ENCODE results near the gene NFIA. TPM values are rescaled to one million over a fixed set of nuclear protein-coding genes. Genes with fewer than 3 reads are reported as not detected.

Gene NFIA
- total RNA-seq, 3 donors from 2014 or later = 54.9 to 87.5 (median 79.6) TPM

GRCh38 chr1:61255358-61255703 is 173.0 kb downstream of the NFIA start:
- peak overlapping the region; percentile 20 to 57 (median 34) for H3K4me3 ChIP-seq
- no peaks in the 10 kb centered on the region for H3K9me3 ChIP-seq
- H3K4me1 ChIP-seq = peaks cover 0 to 10% of the 10 kb centered on the region in 2 donors
- no peaks in the 10 kb centered on the region for H3K36me3 ChIP-seq
- intact Hi-C loops (cut with DNase I; ENCODE audit: low total_unique reads) = no loop called here
- H3K27ac ChIP-seq = peak overlapping the region; percentile 62 to 77
- no peak for DNase-seq (ENCODE audit: low spot score in 2 of 2)
- H3K27me3 ChIP-seq = no peaks in the 10 kb centered on the region
- TF ChIP-seq POLR2A (IDR thresholded peaks at IDR 0.05) (no peak), CTCF (IDR thresholded peaks at IDR 0.05) (no peak)

- Histone ChIP-seq H3K4me1 (peaks cover 0 to 7% of the 10 kb centered on the region in 2 donors), H3K27ac (no peak overlapping the region)
- intact Hi-C loops (cut with DNase I; ENCODE audit: low total_unique reads) = no loop called here
Observed at GRCh38 chr1:61259379-61260148, 177.2 kb downstream of the NFIA start.

GRCh38 chr1:61260171-61260570 is 177.8 kb downstream of the NFIA start:
- TF ChIP-seq CTCF (IDR thresholded peaks at IDR 0.05) (no peak), POLR2AphosphoS5 (IDR thresholded peaks at IDR 0.05) (no peak), POLR2A (IDR thresholded peaks at IDR 0.05) (no peak)
- peaks cover 0 to under 1% of the 10 kb centered on the region in 2 donors for H3K4me1 ChIP-seq
- no peaks in the 10 kb centered on the region for H3K27me3 ChIP-seq
- DNase-seq (ENCODE audit: low spot score in 2 of 2) = no peak
- no peak overlapping the region for H3K4me3 ChIP-seq
- H3K27ac ChIP-seq = no peak overlapping the region
- H3K36me3 ChIP-seq = no peaks in the 10 kb centered on the region
- no peaks in the 10 kb centered on the region for H3K9me3 ChIP-seq
- intact Hi-C loops (cut with DNase I; ENCODE audit: low total_unique reads) = no loop called here

More at GRCh38 chr1:61259379-61260148, 177.2 kb downstream of the NFIA start:
- Histone ChIP-seq H3K4me3 (no peak overlapping the region), H3K27me3 (no peaks in the 10 kb centered on the region), H3K9me3 (no peaks in the 10 kb centered on the region), H3K36me3 (no peaks in the 10 kb centered on the region)
- TF ChIP-seq CTCF (IDR thresholded peaks at IDR 0.05) (no peak), POLR2AphosphoS5 (IDR thresholded peaks at IDR 0.05) (no peak), POLR2A (IDR thresholded peaks at IDR 0.05) (no peak)
- DNase-seq (ENCODE audit: low spot score in 2 of 2) = no peak

- no peak for TF ChIP-seq CTCF (IDR thresholded peaks at IDR 0.05)
- TF ChIP-seq POLR2A (IDR thresholded peaks at IDR 0.05) = no peak
- no peak for TF ChIP-seq POLR2AphosphoS5 (IDR thresholded peaks at IDR 0.05)
- intact Hi-C loops (cut with DNase I; ENCODE audit: low total_unique reads) = no loop called here
Observed at GRCh38 chr1:61261595-61261994, 179.2 kb downstream of the NFIA start.

DNA sequence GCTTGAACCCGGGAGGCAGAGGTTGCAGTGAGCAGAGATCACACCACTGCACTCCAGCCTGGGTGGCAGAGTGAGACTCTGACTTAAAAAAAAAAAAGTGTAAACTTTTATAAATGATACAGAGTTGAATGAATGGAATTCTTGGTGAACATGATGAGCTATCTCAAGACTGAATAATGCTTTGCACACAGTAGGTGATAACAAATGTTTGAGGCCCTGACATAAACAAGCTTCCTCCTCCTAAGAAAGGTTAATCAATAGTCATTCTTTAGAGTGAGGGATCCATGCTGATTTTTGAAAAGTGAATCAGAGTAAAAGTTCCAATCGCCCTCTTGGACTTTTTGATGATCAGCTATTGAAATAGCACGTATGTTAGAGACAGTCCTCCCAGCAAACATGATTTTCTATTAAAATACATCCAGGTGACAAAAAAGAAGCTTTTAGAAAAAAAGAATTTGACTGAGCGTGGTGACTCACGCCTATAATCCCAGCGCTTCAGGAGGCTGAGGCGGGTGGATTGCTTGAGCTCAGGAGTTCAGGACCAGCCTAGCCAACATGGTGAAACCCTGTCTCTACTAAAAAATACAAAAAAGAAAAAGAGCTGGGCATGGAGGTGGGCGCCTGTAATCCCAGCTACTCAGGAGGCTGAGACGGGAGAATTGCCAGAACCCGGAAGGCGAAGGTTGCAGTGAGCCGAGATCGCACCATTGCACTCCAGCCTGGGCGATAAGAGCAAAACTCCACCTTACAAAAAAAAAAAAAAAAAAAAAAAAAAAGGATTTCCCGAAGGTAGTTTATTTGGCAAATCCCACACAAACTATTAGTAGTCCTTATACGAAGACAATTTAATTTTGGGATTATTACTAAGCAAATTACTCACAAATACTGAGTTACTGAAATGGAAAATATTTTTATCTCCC is 181.8 kb downstream of the NFIA start:
- H3K9me3 ChIP-seq = no peaks in the 10 kb centered on the region
- TF ChIP-seq CTCF (IDR thresholded peaks at IDR 0.05) = no peak
- no peak for TF ChIP-seq POLR2AphosphoS5 (IDR thresholded peaks at IDR 0.05)
- TF ChIP-seq POLR2A (IDR thresholded peaks at IDR 0.05) = no peak
- DNase-seq (ENCODE audit: low spot score in 2 of 2) = no peak
- no peaks in the 10 kb centered on the region for H3K36me3 ChIP-seq
- intact Hi-C loops (cut with DNase I; ENCODE audit: low total_unique reads) = no loop called here
- no peaks in the 10 kb centered on the region for H3K27me3 ChIP-seq
- no peak overlapping the region for H3K4me3 ChIP-seq
- H3K4me1 ChIP-seq = no peaks in the 10 kb centered on the region
- no peak overlapping the region for H3K27ac ChIP-seq

More at GRCh38 chr1:61261595-61261994, 179.2 kb downstream of the NFIA start:
- H3K27me3 ChIP-seq = no peaks in the 10 kb centered on the region
- DNase-seq (ENCODE audit: low spot score in 2 of 2) = no peak
- H3K27ac ChIP-seq = no peak overlapping the region
- H3K4me3 ChIP-seq = no peak overlapping the region
- no peaks in the 10 kb centered on the region for H3K9me3 ChIP-seq
- no peaks in the 10 kb centered on the region for H3K36me3 ChIP-seq
- no peaks in the 10 kb centered on the region for H3K4me1 ChIP-seq
